Neural progenitor cell (in vitro differentiated cells): ENCODE measurements around the gene EML5. TPM values are rescaled to one million over a fixed set of nuclear protein-coding genes. Genes with fewer than 3 reads are reported as not detected.

Experiments used
- DNase-seq: peaks from one replicate; pipeline ENCODE4 v3.0.0-alpha.2; 2016; ENCODE audit warnings: low spot score
- H2AFZ ChIP-seq: fragments of 200-600 bp; sonication (generic); replicated peaks from 2 replicates; pipeline ENCODE4 v1.6.1; 2016; ENCODE audit warnings: antibody characterized with exemption
- H3F3A ChIP-seq: fragments of 200-600 bp; sonication (generic); 2 replicates; pipeline ENCODE4 v1.6.1; 2016; ENCODE audit warnings: antibody characterized with exemption, low read depth
- H3K27ac ChIP-seq: fragments of 200-600 bp; sonication (generic); 2 replicates; pipeline ENCODE4 v1.5.1; 2016; ENCODE audit warnings: mild to moderate bottlenecking
- H3K27me3 ChIP-seq: fragments of 200-600 bp; sonication (generic); 2 replicates; pipeline ENCODE4 v1.6.1; 2016; ENCODE audit warnings: mild to moderate bottlenecking, moderate library complexity
- H3K36me3 ChIP-seq: fragments of 200-600 bp; sonication (generic); 2 replicates; pipeline ENCODE4 v1.5.1; 2016
- H3K4me1 ChIP-seq: fragments of 200-600 bp; sonication (generic); 2 replicates; pipeline ENCODE4 v1.6.1; 2016; ENCODE audit warnings: mixed run types
- H3K4me2 ChIP-seq: fragments of 200-600 bp; sonication (generic); 2 replicates; pipeline ENCODE4 v1.6.1; 2016
- H3K4me3 ChIP-seq: fragments of 200-600 bp; sonication (generic); 2 replicates; pipeline ENCODE4 v1.5.1; 2016
- H3K79me2 ChIP-seq: fragments of 200-600 bp; sonication (generic); 2 replicates; pipeline ENCODE4 v1.6.1; 2016; ENCODE audit warnings: low read depth
- H3K9ac ChIP-seq: fragments of 200-600 bp; sonication (generic); 2 replicates; pipeline ENCODE4 v1.6.1; 2016
- H3K9me3 ChIP-seq: fragments of 200-600 bp; sonication (generic); 2 replicates; pipeline ENCODE4 v1.5.1; 2016; ENCODE audit warnings: low read depth
- H4K20me1 ChIP-seq: fragments of 200-600 bp; sonication (generic); 2 replicates; pipeline ENCODE4 v1.6.1; 2016; ENCODE audit warnings: low read depth
- H3K27ac Mint-ChIP-seq: 3 replicates; pipeline ENCODE4 v1.8.0; 2021; ENCODE audit warnings: mixed read lengths
- H3K27me3 Mint-ChIP-seq: 2 replicates; pipeline ENCODE4 v1.8.0; 2022; ENCODE audit warnings: low read depth, mild to moderate bottlenecking, inconsistent platforms, moderate library complexity, mixed read lengths; ENCODE audit not compliant: insufficient read depth
- H3K36me3 Mint-ChIP-seq: 3 replicates; pipeline ENCODE4 v1.8.0; 2021; ENCODE audit warnings: mixed read lengths
- H3K4me1 Mint-ChIP-seq: 3 replicates; pipeline ENCODE4 v1.8.0; 2021; ENCODE audit warnings: mixed read lengths
- H3K4me3 Mint-ChIP-seq: 3 replicates; pipeline ENCODE4 v1.8.0; 2021; ENCODE audit warnings: mild to moderate bottlenecking, moderate library complexity, mixed read lengths
- H3K9me3 Mint-ChIP-seq: 3 replicates; pipeline ENCODE4 v1.8.0; 2020; ENCODE audit warnings: mixed read lengths
- EZH2 ChIP-seq: fragments of 200-600 bp; sonication (generic); IDR thresholded peaks from 2 replicates; pipeline ENCODE4 v1.6.1; 2017; ENCODE audit warnings: antibody characterized with exemption, mild to moderate bottlenecking, moderate library complexity
- EZH2phosphoT487 ChIP-seq: fragments of 200-600 bp; sonication (generic); IDR thresholded peaks from 2 replicates; pipeline ENCODE4 v1.6.1; 2017; ENCODE audit warnings: antibody characterized with exemption
- total RNA-seq: library from RNA; depleted of rRNA; stranded (reverse); fragments of >200 nt; gene quantifications from 2 replicates; pipeline ENCODE4 v1.2.3, GENCODE V29; 2015; ENCODE audit warnings: low replicate concordance
- TF ChIP-seq, protein P1 (sequence below): fragments of 200-600 bp; sonication (generic); IDR thresholded peaks from 2 replicates; pipeline ENCODE4 v1.5.1; 2017; ENCODE audit warnings: antibody characterized with exemption, mild to moderate bottlenecking

EML5 gene
- total RNA-seq, 1 donor from 2014 or later: 0.71 TPM

DNA sequence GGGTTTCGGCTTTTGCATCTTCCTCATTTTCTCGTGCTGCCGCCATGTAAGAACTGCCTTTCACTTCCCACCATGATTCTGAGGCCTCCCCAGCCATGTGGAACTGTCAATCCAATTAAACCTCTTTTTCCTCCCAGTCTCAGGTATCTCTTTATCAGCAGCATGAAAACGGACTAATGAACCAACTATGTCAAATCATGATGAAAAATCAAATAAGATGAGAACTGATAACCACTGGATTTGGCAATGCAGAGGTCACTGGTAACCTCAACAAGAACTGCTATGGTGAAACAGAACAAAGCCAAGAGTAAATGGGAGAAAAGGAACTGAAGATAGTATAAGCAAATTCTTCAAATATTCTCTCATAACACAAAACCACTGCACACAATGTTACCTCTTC is 6.0 kb downstream of the EML5 start:
- Mint-ChIP-seq H3K9me3 (peaks cover 17% of the 10 kb centered on the region), H3K4me3 (no peak overlapping the region), H3K4me1 (peaks cover under 1% of the 10 kb centered on the region), H3K36me3 (peaks cover 5% of the 10 kb centered on the region), H3K27ac (no peak overlapping the region), H3K27me3 (peaks cover 9% of the 10 kb centered on the region)
- Histone ChIP-seq H3K27me3 (peaks cover 49% of the 10 kb centered on the region), H3K4me1 (no peaks in the 10 kb centered on the region), H3K4me2 (no peak overlapping the region), H2AFZ (no peak overlapping the region), H3K36me3 (no peaks in the 10 kb centered on the region), H3K79me2 (no peaks in the 10 kb centered on the region), H4K20me1 (peaks cover 8% of the 10 kb centered on the region), H3K9me3 (peaks cover 8% of the 10 kb centered on the region), H3K27ac (no peak overlapping the region), H3K9ac (no peak overlapping the region), H3F3A (no peaks in the 10 kb centered on the region), H3K4me3 (no peak overlapping the region)
- TF ChIP-seq, protein P1, sequence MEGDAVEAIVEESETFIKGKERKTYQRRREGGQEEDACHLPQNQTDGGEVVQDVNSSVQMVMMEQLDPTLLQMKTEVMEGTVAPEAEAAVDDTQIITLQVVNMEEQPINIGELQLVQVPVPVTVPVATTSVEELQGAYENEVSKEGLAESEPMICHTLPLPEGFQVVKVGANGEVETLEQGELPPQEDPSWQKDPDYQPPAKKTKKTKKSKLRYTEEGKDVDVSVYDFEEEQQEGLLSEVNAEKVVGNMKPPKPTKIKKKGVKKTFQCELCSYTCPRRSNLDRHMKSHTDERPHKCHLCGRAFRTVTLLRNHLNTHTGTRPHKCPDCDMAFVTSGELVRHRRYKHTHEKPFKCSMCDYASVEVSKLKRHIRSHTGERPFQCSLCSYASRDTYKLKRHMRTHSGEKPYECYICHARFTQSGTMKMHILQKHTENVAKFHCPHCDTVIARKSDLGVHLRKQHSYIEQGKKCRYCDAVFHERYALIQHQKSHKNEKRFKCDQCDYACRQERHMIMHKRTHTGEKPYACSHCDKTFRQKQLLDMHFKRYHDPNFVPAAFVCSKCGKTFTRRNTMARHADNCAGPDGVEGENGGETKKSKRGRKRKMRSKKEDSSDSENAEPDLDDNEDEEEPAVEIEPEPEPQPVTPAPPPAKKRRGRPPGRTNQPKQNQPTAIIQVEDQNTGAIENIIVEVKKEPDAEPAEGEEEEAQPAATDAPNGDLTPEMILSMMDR: no peak
- no peak for TF ChIP-seq EZH2
- no peak for DNase-seq

DNA sequence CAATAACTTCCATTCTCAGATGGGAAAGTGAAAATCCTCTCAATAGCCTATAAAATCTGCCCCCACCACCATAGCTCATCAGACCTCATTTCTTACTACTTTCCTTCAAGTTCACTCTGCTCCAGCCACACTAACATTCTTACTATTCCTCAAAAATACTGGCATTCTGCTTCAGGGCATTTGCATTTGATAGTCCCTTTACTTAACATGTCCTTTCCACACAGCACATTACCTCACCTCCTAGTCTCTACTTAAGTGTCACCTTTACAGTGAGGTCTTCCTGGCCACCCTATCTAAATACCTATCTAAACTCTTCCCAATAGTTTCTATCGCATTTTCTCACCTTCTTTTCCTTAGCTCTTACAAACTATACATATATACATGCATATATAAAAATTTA is 6.8 kb downstream of the EML5 start:
- no peak overlapping the region for H3K4me3 Mint-ChIP-seq
- Histone ChIP-seq H3K9ac (no peak overlapping the region), H3K27me3 (peaks cover 41% of the 10 kb centered on the region), H3K4me3 (no peak overlapping the region), H4K20me1 (no peaks in the 10 kb centered on the region), H3F3A (no peaks in the 10 kb centered on the region), H2AFZ (no peak overlapping the region), H3K4me2 (no peak overlapping the region), H3K27ac (no peak overlapping the region), H3K36me3 (no peaks in the 10 kb centered on the region), H3K9me3 (peaks cover 8% of the 10 kb centered on the region), H3K79me2 (no peaks in the 10 kb centered on the region), H3K4me1 (no peaks in the 10 kb centered on the region)
- DNase-seq: no peak
- H3K36me3 Mint-ChIP-seq: peaks cover 5% of the 10 kb centered on the region
- H3K9me3 Mint-ChIP-seq: peaks cover 18% of the 10 kb centered on the region
- no peak overlapping the region for H3K27ac Mint-ChIP-seq
- H3K4me1 Mint-ChIP-seq: no peaks in the 10 kb centered on the region
- peaks cover under 1% of the 10 kb centered on the region for H3K27me3 Mint-ChIP-seq
- TF ChIP-seq EZH2 (no peak), EZH2phosphoT487 (no peak)
- TF ChIP-seq, protein P1: no peak

DNA sequence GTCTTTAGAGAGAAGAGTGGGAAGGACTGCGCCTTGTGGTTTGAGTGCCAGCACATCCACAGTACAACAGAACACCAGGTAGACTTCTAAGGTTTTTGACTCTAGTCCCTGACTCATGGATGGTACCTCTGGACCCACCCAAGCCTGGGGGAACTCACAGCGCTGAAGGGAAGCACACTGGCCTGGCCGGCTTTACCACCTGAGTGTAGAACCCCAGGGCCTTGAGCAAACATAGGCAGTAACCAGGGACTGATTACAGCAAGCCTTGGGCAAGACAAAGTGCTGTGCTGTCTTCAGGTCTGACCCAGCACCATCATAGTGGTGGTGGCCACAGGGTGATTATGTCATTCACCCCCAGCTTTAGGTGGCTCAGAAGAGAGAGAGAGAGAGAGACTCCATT is 17.2 kb downstream of the EML5 start:
- no peak overlapping the region for H3K4me3 Mint-ChIP-seq
- Histone ChIP-seq H3K4me2 (no peak overlapping the region), H2AFZ (no peak overlapping the region), H3K27ac (no peak overlapping the region), H3K79me2 (no peaks in the 10 kb centered on the region), H3K9ac (no peak overlapping the region), H3F3A (no peaks in the 10 kb centered on the region), H3K4me3 (no peak overlapping the region), H3K9me3 (no peaks in the 10 kb centered on the region), H3K36me3 (no peaks in the 10 kb centered on the region), H4K20me1 (no peaks in the 10 kb centered on the region), H3K27me3 (no peaks in the 10 kb centered on the region), H3K4me1 (no peaks in the 10 kb centered on the region)
- H3K4me1 Mint-ChIP-seq: no peaks in the 10 kb centered on the region
- no peaks in the 10 kb centered on the region for H3K9me3 Mint-ChIP-seq
- peaks cover 3% of the 10 kb centered on the region for H3K27me3 Mint-ChIP-seq
- H3K36me3 Mint-ChIP-seq: no peaks in the 10 kb centered on the region
- DNase-seq: no peak
- TF ChIP-seq EZH2phosphoT487: no peak
- H3K27ac Mint-ChIP-seq: no peak overlapping the region

DNA sequence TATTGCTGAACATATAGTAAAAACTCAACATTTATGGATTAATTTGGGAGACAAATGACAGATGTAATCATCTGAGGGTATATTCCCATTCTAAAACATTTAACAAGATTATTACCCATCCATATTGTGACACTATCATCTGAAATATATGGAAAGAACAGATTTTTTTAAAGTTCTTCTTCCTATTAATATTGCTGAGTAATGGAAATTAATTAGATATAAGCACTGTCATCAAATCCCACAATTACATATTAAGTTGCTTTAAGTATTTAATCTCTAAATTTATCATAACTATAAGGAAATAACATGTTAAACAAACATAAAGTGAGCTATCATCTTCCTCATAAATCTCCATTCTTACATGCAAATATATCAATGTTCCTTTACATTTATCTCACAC is 22.0 kb downstream of the EML5 start:
- Mint-ChIP-seq H3K36me3 (peaks cover 4% of the 10 kb centered on the region), H3K27me3 (peaks cover 2% of the 10 kb centered on the region), H3K4me3 (no peak overlapping the region), H3K27ac (no peak overlapping the region), H3K9me3 (peaks cover 14% of the 10 kb centered on the region), H3K4me1 (no peaks in the 10 kb centered on the region)
- Histone ChIP-seq H3K36me3 (no peaks in the 10 kb centered on the region), H3K27ac (no peak overlapping the region), H3K27me3 (no peaks in the 10 kb centered on the region), H3K79me2 (no peaks in the 10 kb centered on the region), H3K9me3 (no peaks in the 10 kb centered on the region), H3K9ac (no peak overlapping the region), H2AFZ (no peak overlapping the region), H3F3A (no peaks in the 10 kb centered on the region), H3K4me2 (no peak overlapping the region), H4K20me1 (no peaks in the 10 kb centered on the region), H3K4me1 (no peaks in the 10 kb centered on the region), H3K4me3 (no peak overlapping the region)
- no peak for TF ChIP-seq EZH2phosphoT487
- TF ChIP-seq, protein P1: no peak
- DNase-seq: no peak
